GM18907 (cell line): Measurements from ENCODE around the gene VIT.

ENCODE experiments used
- ATAC-seq: cut with Tn5 transposase; IDR thresholded peaks from one replicate; pipeline ENCODE4 v1.9.1; 2021; ENCODE audit warnings: mild to moderate bottlenecking, moderate library complexity; ENCODE audit not compliant: unreplicated experiment

VIT gene

GRCh38 chr2:36854241-36854640, 157.7 kb downstream of the VIT start:
- no peak for ATAC-seq

- ATAC-seq: no peak
Measured at GRCh38 chr2:36855429-36855828, 158.9 kb downstream of the VIT start.

GRCh38 chr2:36857713-36858112, 161.2 kb downstream of the VIT start:
- no peak for ATAC-seq

- ATAC-seq: peak; percentile 65
Measured at GRCh38 chr2:36858551-36859365, 162.3 kb downstream of the VIT start.

GRCh38 chr2:36859366-36859792, 162.9 kb downstream of the VIT start:
- peak; percentile 8 for ATAC-seq

GRCh38 chr2:36861896-36862295, 165.4 kb downstream of the VIT start:
- ATAC-seq: no peak
